H1 (cell line): Measurements from ENCODE around the gene VASP. TPM values are rescaled to one million over a fixed set of nuclear protein-coding genes. Genes with fewer than 3 reads are reported as not detected.

Source experiments
- CTCF ChIA-PET: fragments of 300-600 bp; sonication (Branson Sonifier 250); formaldehyde crosslinking; loops from one replicate; lab custom pipeline; 2021; ENCODE audit not compliant: partially characterized antibody; lab: Charles Lee
- POLR2A ChIA-PET: fragments of 300-600 bp; sonication (Branson Sonifier 250); formaldehyde crosslinking; loops from one replicate; lab custom pipeline; 2021; ENCODE audit warnings: inconsistent platforms; ENCODE audit not compliant: partially characterized antibody; lab: Charles Lee
- DNase-seq, 2 experiments: peaks; one replicate each; pipeline versions ENCODE4 v3.0.0 to v3.0.0-alpha.2; 2010 to 2022; ENCODE audit warnings: low spot score in 2 of 2, low read depth in 1 of 2, mixed read lengths in 1 of 2
- FAIRE-seq: peaks from 2 replicates; lab custom pipeline; 2011; peaks lifted over from hg19 to GRCh38; lab: Jason Lieb, UNC
- H2AFZ ChIP-seq: 2 replicates; pipeline ENCODE4 v1.8.1; 2012; ENCODE audit warnings: low read length, inconsistent platforms
- H2AK5ac ChIP-seq: 2 replicates; pipeline ENCODE4 v1.6.1; 2013; ENCODE audit warnings: low read depth, low read length
- H2BK120ac ChIP-seq: replicated peaks from 2 replicates; pipeline ENCODE3; 2013; ENCODE audit warnings: low read depth, low read length, inconsistent platforms
- H2BK12ac ChIP-seq: 2 replicates; pipeline ENCODE4 v1.6.1; 2013; ENCODE audit warnings: low read depth, low read length
- H2BK15ac ChIP-seq: 2 replicates; pipeline ENCODE4 v1.6.1; 2013; ENCODE audit warnings: low read length
- H2BK20ac ChIP-seq: 2 replicates; pipeline ENCODE4 v1.6.1; 2013; ENCODE audit warnings: low read length
- H2BK5ac ChIP-seq: 2 replicates; pipeline ENCODE4 v1.6.1; 2013; ENCODE audit warnings: low read depth, low read length
- H3K14ac ChIP-seq: 2 replicates; pipeline ENCODE4 v1.6.1; 2013; ENCODE audit warnings: inconsistent platforms; ENCODE audit not compliant: insufficient read length
- H3K18ac ChIP-seq: 2 replicates; pipeline ENCODE4 v1.6.1; 2013; ENCODE audit warnings: low read length; ENCODE audit errors: extremely low read depth
- H3K23ac ChIP-seq: 2 replicates; pipeline ENCODE4 v1.6.1; 2013; ENCODE audit warnings: inconsistent platforms; ENCODE audit not compliant: insufficient read length
- H3K23me2 ChIP-seq: 2 replicates; pipeline ENCODE4 v1.6.1; 2013; ENCODE audit warnings: low read depth, low read length
- H3K27ac ChIP-seq: 2 replicates; pipeline ENCODE4 v1.6.1; 2011; ENCODE audit warnings: low read depth, low read length, inconsistent platforms
- H3K27me3 ChIP-seq, 4 experiments: replicated peaks in 1 of 4; 1 replicate in 1 of 4; 2 replicates in 3 of 4; pipeline versions ENCODE4 v1.6.1 to v1.8.1; 2011 to 2013; ENCODE audit warnings: low read length in 3 of 4, mild to moderate bottlenecking in 3 of 4, inconsistent platforms in 2 of 4, mixed read lengths in 2 of 4, moderate library complexity in 1 of 4; ENCODE audit not compliant: control insufficient read depth in 3 of 4, insufficient read depth in 3 of 4; ENCODE audit errors: extremely low read depth in 1 of 4
- H3K36me3 ChIP-seq, 4 experiments: 2 replicates each; pipeline versions ENCODE4 v1.6.1 to v1.8.1; 2011 to 2013; ENCODE audit warnings: mild to moderate bottlenecking in 4 of 4, low read length in 3 of 4, moderate library complexity in 2 of 4, control low read depth in 1 of 4, inconsistent platforms in 1 of 4; ENCODE audit not compliant: insufficient read depth in 4 of 4, control insufficient read depth in 2 of 4
- H3K4ac ChIP-seq: replicated peaks from 2 replicates; pipeline ENCODE3; 2013; ENCODE audit warnings: low read length, low read depth, mixed read lengths, inconsistent platforms; ENCODE audit not compliant: insufficient read length
- H3K4me1 ChIP-seq, 4 experiments: replicated peaks in 1 of 4; 1 replicate in 1 of 4; 2 replicates in 3 of 4; pipeline versions ENCODE4 v1.6.1 to v1.8.1; 2011 to 2013; ENCODE audit warnings: low read length in 3 of 4, inconsistent platforms in 2 of 4, mixed read lengths in 1 of 4; ENCODE audit not compliant: insufficient read depth in 4 of 4, control insufficient read depth in 3 of 4
- H3K4me2 ChIP-seq, 2 experiments: 2 replicates each; pipeline versions ENCODE4 v1.6.1 to v1.8.1; 2011 to 2013; ENCODE audit warnings: low read depth in 2 of 2, low read length in 2 of 2, control low read depth in 1 of 2, inconsistent platforms in 1 of 2, mild to moderate bottlenecking in 1 of 2; ENCODE audit not compliant: insufficient read depth in 1 of 2
- H3K4me3 ChIP-seq, 4 experiments: fragments of 200-600, 300-600 bp in 1 of 4; sonication (generic), shearing (Covaris generic), sonication (Bioruptor Twin) in 1 of 4; 2 replicates each; pipeline versions ENCODE4 v1.5.1 to v1.8.1; 2011 to 2016; ENCODE audit warnings: low read length in 4 of 4, low read depth in 3 of 4, control low read depth in 2 of 4, inconsistent platforms in 2 of 4, mild to moderate bottlenecking in 2 of 4, mixed read lengths in 1 of 4, moderate library complexity in 1 of 4; ENCODE audit not compliant: insufficient read depth in 2 of 4; ENCODE audit errors: extremely low read depth in 1 of 4
- H3K56ac ChIP-seq: replicated peaks from 2 replicates; pipeline ENCODE3; 2013; ENCODE audit warnings: low read depth, mild to moderate bottlenecking, mixed read lengths, low read length, inconsistent platforms; ENCODE audit not compliant: insufficient read length
- H3K79me1 ChIP-seq: 2 replicates; pipeline ENCODE4 v1.6.1; 2013; ENCODE audit warnings: low read depth, low read length, control low read depth
- H3K79me2 ChIP-seq, 2 experiments: 2 replicates each; pipeline versions ENCODE4 v1.6.1 to v1.8.1; 2012 to 2013; ENCODE audit warnings: low read length in 2 of 2, mild to moderate bottlenecking in 2 of 2, inconsistent platforms in 1 of 2; ENCODE audit not compliant: insufficient read depth in 2 of 2, control insufficient read depth in 1 of 2
- H3K9ac ChIP-seq, 4 experiments: replicated peaks in 1 of 4; 1 replicate in 1 of 4; 2 replicates in 3 of 4; pipeline versions ENCODE4 v1.6.1 to v1.8.1; 2011 to 2013; ENCODE audit warnings: low read depth in 3 of 4, low read length in 3 of 4, control low read depth in 2 of 4, mild to moderate bottlenecking in 2 of 4, moderate library complexity in 2 of 4, inconsistent platforms in 1 of 4; ENCODE audit errors: extremely low read depth in 1 of 4
- H3K9me3 ChIP-seq, 2 experiments: 2 replicates each; pipeline versions ENCODE4 v1.6.1 to v1.8.1; 2012 to 2013; ENCODE audit warnings: mild to moderate bottlenecking in 2 of 2, moderate library complexity in 2 of 2, control low read depth in 1 of 2, inconsistent platforms in 1 of 2, low read depth in 1 of 2, low read length in 1 of 2, mixed read lengths in 1 of 2; ENCODE audit not compliant: insufficient read depth in 2 of 2
- H4K20me1 ChIP-seq, 2 experiments: replicated peaks in 1 of 2; 2 replicates each; pipeline versions ENCODE3 to v1.8.1; 2011 to 2013; ENCODE audit warnings: inconsistent platforms in 2 of 2, low read length in 2 of 2, mild to moderate bottlenecking in 1 of 2; ENCODE audit not compliant: insufficient read depth in 2 of 2, control insufficient read depth in 1 of 2
- H4K5ac ChIP-seq: 2 replicates; pipeline ENCODE4 v1.6.1; 2013; ENCODE audit warnings: low read length, low read depth, mixed read lengths, inconsistent platforms; ENCODE audit not compliant: insufficient read length
- H4K8ac ChIP-seq: 2 replicates; pipeline ENCODE4 v1.8.0; 2013; ENCODE audit warnings: mild to moderate bottlenecking, moderate library complexity, low read length, inconsistent platforms; ENCODE audit not compliant: insufficient read depth; ENCODE audit errors: extremely low read depth
- H4K91ac ChIP-seq: replicated peaks from 2 replicates; pipeline ENCODE3; 2013; ENCODE audit warnings: low read length, mixed read lengths, inconsistent platforms; ENCODE audit not compliant: insufficient read length
- BACH1 ChIP-seq: IDR thresholded peaks from 2 replicates; pipeline ENCODE4 v1.6.1; 2012; ENCODE audit warnings: low read length, improper control_type of control experiment
- BRCA1 ChIP-seq: IDR thresholded peaks from 2 replicates; pipeline ENCODE4 v1.6.1; 2012; ENCODE audit warnings: low read depth, low read length, improper control_type of control experiment
- CREB1 ChIP-seq: IDR thresholded peaks from 2 replicates; pipeline ENCODE4 v1.6.1; 2012; ENCODE audit warnings: inconsistent platforms
- POLR2A ChIP-seq, 2 experiments: IDR thresholded peaks; 1 replicate in 1 of 2; 2 replicates in 1 of 2; pipeline ENCODE4 v1.6.1; 2011; ENCODE audit warnings: low read depth in 2 of 2, low read length in 2 of 2, mild to moderate bottlenecking in 2 of 2; ENCODE audit errors: control extremely low read depth in 1 of 2
- POLR2AphosphoS5 ChIP-seq: IDR thresholded peaks from 2 replicates; pipeline ENCODE4 v1.6.1; 2011; ENCODE audit warnings: low read depth, low read length
- TCF12 ChIP-seq: IDR thresholded peaks from 2 replicates; pipeline ENCODE4 v1.6.1; 2011; ENCODE audit warnings: low read depth, mild to moderate bottlenecking, low read length
- ZNF274 ChIP-seq: IDR thresholded peaks from 2 replicates; pipeline ENCODE4 v1.7.0; 2012; ENCODE audit warnings: low read length, borderline replicate concordance; ENCODE audit errors: extremely low read depth
- WGBS, 2 experiments: shearing (Covaris generic) in 1 of 2; methylation state at CpG; one replicate each; pipeline versions ENCODE4 v1.1.6 to v1.1.7; 2013 to 2015; ENCODE audit warnings: low lambda C conversion rate in 2 of 2, mixed read lengths in 2 of 2, inconsistent platforms in 1 of 2, low coverage in 1 of 2, missing lambda C conversion rate in 1 of 2; ENCODE audit not compliant: insufficient replicate concordance in 2 of 2, insufficient coverage in 1 of 2, insufficient read length in 1 of 2; ENCODE audit errors: extremely low coverage in 1 of 2, missing lambda C conversion rate in 1 of 2; 5-methylcytosine and 5-hydroxymethylcytosine counted together
- polyA plus RNA-seq, 7 experiments: library from polyadenylated mRNA; depleted of rRNA in 3 of 7; stranded (reverse) in 5 of 7; unstranded in 2 of 7; fragments of >200 nt in 5 of 7; fragments of 200-250 nt in 2 of 7; gene quantifications; 1 replicate in 5 of 7; 2 replicates in 1 of 7; 4 replicates in 1 of 7; pipeline versions ENCODE4 v1.2.1 to v1.2.3, GENCODE V29; 2011 to 2013; ENCODE audit warnings: missing spikeins in 2 of 7, mixed read lengths in 2 of 7
- total RNA-seq: library from RNA; stranded (reverse); fragmentation: NEBNext Ultra II Directional; extraction: Animal tissue kit (Norgen Biotek cat#: 25700); gene quantifications from 2 replicates; pipeline ENCODE4 v1.2.1, GENCODE V29; 2021
- TF ChIP-seq, protein P1 (sequence below): IDR thresholded peaks from 2 replicates; pipeline ENCODE4 v1.6.1; 2011; ENCODE audit warnings: low read depth, mild to moderate bottlenecking, low read length; ENCODE audit not compliant: insufficient read depth
- TF ChIP-seq, protein P2 (sequence below): IDR thresholded peaks from 2 replicates; pipeline ENCODE4 v1.6.1; 2012; ENCODE audit warnings: low read length, inconsistent platforms

Gene VASP
- total and polyA plus RNA-seq, 2 of the 8 experiments (the other 6 are each of a cell fraction or from before 2014, with no cell fraction given), result 89.7 to 135 TPM

DNA sequence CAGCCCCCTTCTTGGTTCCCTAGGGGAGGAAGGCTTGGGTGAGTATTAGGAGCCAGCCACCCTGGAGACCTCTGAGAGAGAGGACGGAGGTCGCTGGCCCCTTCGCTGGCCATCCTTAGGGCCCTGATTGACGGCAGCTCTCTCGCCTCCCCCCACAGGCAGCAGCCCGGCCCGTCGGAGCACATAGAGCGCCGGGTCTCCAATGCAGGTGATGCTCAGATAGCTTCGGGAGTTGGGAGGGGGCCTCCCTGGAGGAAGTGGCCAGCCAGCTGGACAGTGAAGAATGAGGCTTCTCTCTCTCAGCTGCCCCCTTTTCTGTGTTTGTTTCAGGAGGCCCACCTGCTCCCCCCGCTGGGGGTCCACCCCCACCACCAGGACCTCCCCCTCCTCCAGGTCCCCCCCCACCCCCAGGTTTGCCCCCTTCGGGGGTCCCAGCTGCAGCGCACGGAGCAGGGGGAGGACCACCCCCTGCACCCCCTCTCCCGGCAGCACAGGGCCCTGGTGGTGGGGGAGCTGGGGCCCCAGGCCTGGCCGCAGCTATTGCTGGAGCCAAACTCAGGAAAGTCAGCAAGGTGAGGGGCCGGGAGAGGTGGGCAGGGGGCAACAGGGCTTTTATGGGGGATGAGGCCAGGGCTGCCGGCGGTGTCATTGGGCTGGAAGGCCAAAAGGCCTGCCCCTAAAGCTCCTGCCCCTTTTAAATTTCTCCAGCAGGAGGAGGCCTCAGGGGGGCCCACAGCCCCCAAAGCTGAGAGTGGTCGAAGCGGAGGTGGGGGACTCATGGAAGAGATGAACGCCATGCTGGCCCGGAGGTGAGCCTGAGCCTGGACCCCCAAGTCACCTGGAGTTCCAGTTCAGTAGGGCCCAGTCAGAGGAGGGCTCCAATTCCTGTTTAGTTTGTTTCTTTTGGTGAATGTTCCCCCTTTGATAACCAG, 15.0 kb downstream of the VASP start:
- no peak for FAIRE-seq
- Histone ChIP-seq H2BK120ac (no peak overlapping the region), H3K36me3 (peaks cover 20 to 64% (median 36%) of the 10 kb centered on the region in 4 experiments), H3K4me2 (no peak overlapping the region), H3K23ac (no peak overlapping the region), H2AK5ac (no peak overlapping the region), H3K18ac (no peak overlapping the region), H3K79me2 (no peaks in the 10 kb centered on the region), H4K20me1 (peaks cover 2 to 9% of the 10 kb centered on the region in 2 experiments), H3K4me3 (no peak overlapping the region), H3K4ac (no peak overlapping the region), H2BK20ac (no peak overlapping the region)
- POLR2A ChIA-PET, result interaction anchor here (1.1 to 1.4 kb wide), 2 partner anchors 14 kb away, joined by 4 to 6 read pairs; no protein-coding TSS in a partner anchor
- CTCF ChIA-PET, result interaction anchor here (0.9 to 1.4 kb wide), 4 partner anchors 28 to 121 kb away, joined by 3 to 4 read pairs (median 4); no protein-coding TSS in a partner anchor
- TF ChIP-seq ZNF274, result no peak
- no peak for TF ChIP-seq CREB1
- no peak for TF ChIP-seq BRCA1
- TF ChIP-seq, protein P1, sequence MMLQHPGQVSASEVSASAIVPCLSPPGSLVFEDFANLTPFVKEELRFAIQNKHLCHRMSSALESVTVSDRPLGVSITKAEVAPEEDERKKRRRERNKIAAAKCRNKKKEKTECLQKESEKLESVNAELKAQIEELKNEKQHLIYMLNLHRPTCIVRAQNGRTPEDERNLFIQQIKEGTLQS, result no peak
- no peak for TF ChIP-seq POLR2A (IDR thresholded peaks at IDR 0.05; ENCODE audit: control extremely low read depth in 1 of 2, low read depth in 2 of 2, low read length in 2 of 2)
- no peak for TF ChIP-seq TCF12
- TF ChIP-seq, protein P2, sequence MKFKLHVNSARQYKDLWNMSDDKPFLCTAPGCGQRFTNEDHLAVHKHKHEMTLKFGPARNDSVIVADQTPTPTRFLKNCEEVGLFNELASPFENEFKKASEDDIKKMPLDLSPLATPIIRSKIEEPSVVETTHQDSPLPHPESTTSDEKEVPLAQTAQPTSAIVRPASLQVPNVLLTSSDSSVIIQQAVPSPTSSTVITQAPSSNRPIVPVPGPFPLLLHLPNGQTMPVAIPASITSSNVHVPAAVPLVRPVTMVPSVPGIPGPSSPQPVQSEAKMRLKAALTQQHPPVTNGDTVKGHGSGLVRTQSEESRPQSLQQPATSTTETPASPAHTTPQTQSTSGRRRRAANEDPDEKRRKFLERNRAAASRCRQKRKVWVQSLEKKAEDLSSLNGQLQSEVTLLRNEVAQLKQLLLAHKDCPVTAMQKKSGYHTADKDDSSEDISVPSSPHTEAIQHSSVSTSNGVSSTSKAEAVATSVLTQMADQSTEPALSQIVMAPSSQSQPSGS, result no peak
- no peak for TF ChIP-seq BACH1
- TF ChIP-seq POLR2AphosphoS5, result no peak
- TF ChIP-seq, all 59 proteins: peak for 0
- no peaks in the 10 kb centered on the region for H3K23me2 ChIP-seq
- no peak overlapping the region for H4K91ac ChIP-seq
- no peak overlapping the region for H2BK12ac ChIP-seq
- no peak overlapping the region for H3K56ac ChIP-seq
- WGBS, 2 experiments, result 96% methylated on average over 13 of the region's 24 CpGs; no CpG with 5 or more reads in 1 of the 2 experiments
- no peak overlapping the region for H3K27ac ChIP-seq
- no peak overlapping the region for H3K14ac ChIP-seq
- H2BK5ac ChIP-seq, result no peak overlapping the region
- H2AFZ ChIP-seq, result no peak overlapping the region
- H3K4me1 ChIP-seq, result no peaks in the 10 kb centered on the region; a peak in 2 of 7 replicates
- DNase-seq, result no peak
- H4K8ac ChIP-seq, result no peak overlapping the region; the same call in 1 of the 2 replicates
- H4K5ac ChIP-seq, result no peak overlapping the region
- H3K79me1 ChIP-seq, result peaks cover 2% of the 10 kb centered on the region; the same call in 1 of the 2 replicates
- H3K9me3 ChIP-seq, result no peaks in the 10 kb centered on the region
- no peak overlapping the region for H2BK15ac ChIP-seq
- H3K27me3 ChIP-seq, result no peaks in the 10 kb centered on the region
- H3K9ac ChIP-seq, result no peak overlapping the region
